Gastrocnemius medialis (tissue), 4 donors: ENCODE measurements around the gene OSM. TPM values are rescaled to one million over a fixed set of nuclear protein-coding genes. Genes with fewer than 3 reads are reported as not detected.

ENCODE experiments used
- ATAC-seq, 2 donors: fragments of 150-250 bp; one replicate each; pipeline ENCODE4 v1.9.1; 2016
- DNase-seq, 2 donors: peaks; one replicate each; pipeline ENCODE4 v3.0.0-alpha.2; 2019
- H3K27ac ChIP-seq, 4 donors: fragments of 200-600 bp; sonication (generic); 1 replicate in 1 of 4; 2 replicates in 3 of 4; pipeline ENCODE4 v1.5.1; 2016 to 2018; ENCODE audit warnings: mild to moderate bottlenecking in 2 of 4, moderate library complexity in 1 of 4
- H3K27me3 ChIP-seq, 3 donors: fragments of 200-600 bp; sonication (generic) in 2 of 3; 1 replicate in 1 of 3; 2 replicates in 2 of 3; pipeline versions ENCODE4 v1.5.1 to v1.6.0; 2016 to 2019; ENCODE audit warnings: mild to moderate bottlenecking in 1 of 3, moderate library complexity in 1 of 3
- H3K36me3 ChIP-seq, 2 donors: fragments of 200-600 bp; sonication (generic) in 1 of 2; one replicate each; pipeline ENCODE4 v1.5.1; 2017 to 2018
- H3K4me1 ChIP-seq, 2 donors: fragments of 200-600 bp; sonication (generic) in 1 of 2; one replicate each; pipeline ENCODE4 v1.5.1; 2016 to 2017; ENCODE audit warnings: mild to moderate bottlenecking in 2 of 2
- H3K4me3 ChIP-seq, 4 donors: fragments of 200-600 bp; sonication (generic) in 3 of 4; 1 replicate in 1 of 4; 2 replicates in 3 of 4; pipeline ENCODE4 v1.5.1; 2016 to 2019; ENCODE audit warnings: mild to moderate bottlenecking in 2 of 4
- H3K9me3 ChIP-seq, 3 donors: fragments of 200-600 bp; sonication (generic) in 2 of 3; 1 replicate in 1 of 3; 2 replicates in 2 of 3; pipeline ENCODE4 v1.5.1; 2016 to 2019
- CTCF ChIP-seq, 5 experiments: fragments of 450-650 bp in 3 of 5; fragments of 200-600 bp in 2 of 5; sonication (generic) in 2 of 5; IDR thresholded peaks in 4 of 5; conservative IDR thresholded peaks in 1 of 5; 1 replicate in 4 of 5; 2 replicates in 1 of 5; pipeline ENCODE4 v1.5.1; 2016 to 2019; ENCODE audit warnings: antibody characterized with exemption in 5 of 5, mild to moderate bottlenecking in 3 of 5, moderate library complexity in 3 of 5
- POLR2A ChIP-seq, 2 donors: fragments of 450-650 bp; IDR thresholded peaks; one replicate each; pipeline ENCODE4 v1.6.1; 2017; ENCODE audit warnings: antibody characterized with exemption in 2 of 2, mild to moderate bottlenecking in 2 of 2, moderate library complexity in 2 of 2
- in situ Hi-C, 4 donors: fragments of 200-750 bp; cut with MboI; loops; one replicate each; pipeline versions ENCODE4 v1.15.0 to v1.8.0; 2017; ENCODE audit warnings: low sequenced_read_pairs in 4 of 4
- intact Hi-C: fragments of 100-400 bp; cut with DNase I; formaldehyde crosslinking; loops from one replicate; pipeline ENCODE4 v1.15.1; 2023; ENCODE audit warnings: low total_unique reads
- total RNA-seq, 4 donors: library from RNA; depleted of rRNA; stranded (reverse); fragments of >200 nt; gene quantifications; one replicate each; pipeline versions ENCODE4 v1.1.0 to v1.2.3, GENCODE V29; 2016

Gene OSM
- total RNA-seq, 4 donors from 2014 or later = 0.53 TPM; not detected in 3

GRCh38 chr22:30244641-30245040 lies 22.0 kb downstream of the OSM start:
- no peak for ATAC-seq
- no peak overlapping the region for H3K27ac ChIP-seq
- TF ChIP-seq POLR2A (IDR thresholded peaks at IDR 0.05) (no peak), CTCF (IDR thresholded peaks at IDR 0.05 in 4 of 5, conservative IDR thresholded peaks at IDR 0.05 in 1 of 5) (no peak)
- H3K4me1 ChIP-seq = peaks cover 0 to 6% of the 10 kb centered on the region in 2 donors
- H3K27me3 ChIP-seq = peaks cover 27 to 35% (median 31%) of the 10 kb centered on the region in 3 donors
- no peaks in the 10 kb centered on the region for H3K9me3 ChIP-seq
- DNase-seq = no peak
- H3K4me3 ChIP-seq = no peak overlapping the region
- no peaks in the 10 kb centered on the region for H3K36me3 ChIP-seq
- in situ Hi-C loops = no loop called here
- intact Hi-C loops = no loop called here

GRCh38 chr22:30244066-30244465 lies 22.6 kb downstream of the OSM start:
- intact Hi-C loops = no loop called here
- H3K4me3 ChIP-seq = no peak overlapping the region
- DNase-seq (no peak), ATAC-seq (no peak)
- H3K27ac ChIP-seq = no peak overlapping the region
- no peak for TF ChIP-seq CTCF (IDR thresholded peaks at IDR 0.05 in 4 of 5, conservative IDR thresholded peaks at IDR 0.05 in 1 of 5)
- no peak for TF ChIP-seq POLR2A (IDR thresholded peaks at IDR 0.05)
- no peaks in the 10 kb centered on the region for H3K9me3 ChIP-seq
- in situ Hi-C loops = no loop called here
- peaks cover 27 to 35% (median 31%) of the 10 kb centered on the region in 3 donors for H3K27me3 ChIP-seq
- H3K36me3 ChIP-seq = no peaks in the 10 kb centered on the region
- H3K4me1 ChIP-seq = peaks cover 0 to 6% of the 10 kb centered on the region in 2 donors

GRCh38 chr22:30243661-30244060 lies 23.0 kb downstream of the OSM start:
- in situ Hi-C loops (no loop called here), intact Hi-C loops (no loop called here)
- DNase-seq = no peak
- ATAC-seq = no peak
- no peaks in the 10 kb centered on the region for H3K9me3 ChIP-seq
- H3K27ac ChIP-seq = no peak overlapping the region
- peaks cover 27 to 35% (median 31%) of the 10 kb centered on the region in 3 donors for H3K27me3 ChIP-seq
- no peaks in the 10 kb centered on the region for H3K36me3 ChIP-seq
- H3K4me1 ChIP-seq = peaks cover 0 to 6% of the 10 kb centered on the region in 2 donors
- H3K4me3 ChIP-seq = no peak overlapping the region
- TF ChIP-seq POLR2A (IDR thresholded peaks at IDR 0.05) (no peak), CTCF (IDR thresholded peaks at IDR 0.05 in 4 of 5, conservative IDR thresholded peaks at IDR 0.05 in 1 of 5) (no peak)

- H3K27me3 ChIP-seq = peaks cover 20 to 25% (median 25%) of the 10 kb centered on the region in 3 donors
- DNase-seq = no peak
- no peak overlapping the region for H3K27ac ChIP-seq
- ATAC-seq = no peak
- TF ChIP-seq CTCF (IDR thresholded peaks at IDR 0.05 in 4 of 5, conservative IDR thresholded peaks at IDR 0.05 in 1 of 5) (no peak), POLR2A (IDR thresholded peaks at IDR 0.05) (no peak)
- in situ Hi-C loops (no loop called here), intact Hi-C loops (no loop called here)
- H3K9me3 ChIP-seq = no peaks in the 10 kb centered on the region
- H3K4me1 ChIP-seq = peaks cover 0 to 6% of the 10 kb centered on the region in 2 donors
- H3K36me3 ChIP-seq = no peaks in the 10 kb centered on the region
- no peak overlapping the region for H3K4me3 ChIP-seq
Measured at GRCh38 chr22:30241576-30242371, 24.9 kb downstream of the OSM start.
